ENCODE measurements around the gene VASH1. TPM values are rescaled to one million over a fixed set of nuclear protein-coding genes. Genes with fewer than 3 reads are reported as not detected.

Gene VASH1
- polyA plus RNA-seq, 1 donor (not counting 4 experiments of a cell fraction or from before 2014, with no cell fraction given): 0.12 TPM

DNA sequence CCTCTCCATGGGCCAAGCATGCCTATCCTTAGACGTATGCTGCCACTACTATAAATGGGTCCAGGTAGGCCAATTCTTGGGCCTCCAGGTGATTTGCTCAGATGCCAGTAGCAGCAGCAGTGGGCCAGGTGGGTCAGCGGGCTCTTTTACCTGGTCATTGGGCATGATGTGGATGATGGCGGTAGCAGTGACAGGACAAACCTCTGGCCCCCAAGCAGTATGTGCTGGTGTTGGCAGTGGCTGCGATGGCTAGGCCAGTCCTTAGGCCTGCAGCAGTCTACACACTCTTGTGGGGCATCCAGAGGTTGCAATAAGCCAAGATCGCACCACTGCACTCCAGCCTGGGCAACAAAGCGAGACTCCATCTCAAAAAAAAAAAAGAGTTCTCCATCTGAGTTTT, 19.1 kb upstream of the VASH1 start:
- no peaks in the 10 kb centered on the region for H3K36me3 ChIP-seq (ENCODE audit: control insufficient read depth in 2 of 2, extremely low read depth in 1 of 2, insufficient read depth in 2 of 2, low read length in 2 of 2)
- DNase-seq (ENCODE audit: low read depth, low spot score) (no peak), FAIRE-seq (no peak)
- dilution Hi-C loops (cut with MboI; ENCODE audit: extremely low pct_ligation_motif_present, low sequenced_read_pairs): no loop called here
- no peak for TF ChIP-seq EZH2 (IDR thresholded peaks at IDR 0.05; ENCODE audit: low read length)
- TF ChIP-seq, protein P1, sequence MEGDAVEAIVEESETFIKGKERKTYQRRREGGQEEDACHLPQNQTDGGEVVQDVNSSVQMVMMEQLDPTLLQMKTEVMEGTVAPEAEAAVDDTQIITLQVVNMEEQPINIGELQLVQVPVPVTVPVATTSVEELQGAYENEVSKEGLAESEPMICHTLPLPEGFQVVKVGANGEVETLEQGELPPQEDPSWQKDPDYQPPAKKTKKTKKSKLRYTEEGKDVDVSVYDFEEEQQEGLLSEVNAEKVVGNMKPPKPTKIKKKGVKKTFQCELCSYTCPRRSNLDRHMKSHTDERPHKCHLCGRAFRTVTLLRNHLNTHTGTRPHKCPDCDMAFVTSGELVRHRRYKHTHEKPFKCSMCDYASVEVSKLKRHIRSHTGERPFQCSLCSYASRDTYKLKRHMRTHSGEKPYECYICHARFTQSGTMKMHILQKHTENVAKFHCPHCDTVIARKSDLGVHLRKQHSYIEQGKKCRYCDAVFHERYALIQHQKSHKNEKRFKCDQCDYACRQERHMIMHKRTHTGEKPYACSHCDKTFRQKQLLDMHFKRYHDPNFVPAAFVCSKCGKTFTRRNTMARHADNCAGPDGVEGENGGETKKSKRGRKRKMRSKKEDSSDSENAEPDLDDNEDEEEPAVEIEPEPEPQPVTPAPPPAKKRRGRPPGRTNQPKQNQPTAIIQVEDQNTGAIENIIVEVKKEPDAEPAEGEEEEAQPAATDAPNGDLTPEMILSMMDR (optimal IDR thresholded peaks at IDR 0.05 in 1 of 3, IDR thresholded peaks at IDR 0.05 in 1 of 3, conservative IDR thresholded peaks at IDR 0.05 in 1 of 3; ENCODE audit: extremely low read depth in 1 of 3, insufficient read depth in 2 of 3, low read length in 3 of 3): no peak
- H3K4me1 ChIP-seq (ENCODE audit: control insufficient read depth, extremely low read depth, insufficient read depth, low read length): no peaks in the 10 kb centered on the region
- no peaks in the 10 kb centered on the region for H4K20me1 ChIP-seq (ENCODE audit: control insufficient read depth, extremely low read depth, insufficient read depth, low read length)
- no peak overlapping the region for H3K4me2 ChIP-seq (ENCODE audit: control insufficient read depth, extremely low read depth, insufficient read depth, low read depth, low read length)
- H3K9me3 ChIP-seq (ENCODE audit: control insufficient read depth, low read depth, low read length): no peaks in the 10 kb centered on the region
- no peaks in the 10 kb centered on the region for H3K9me1 ChIP-seq (ENCODE audit: control insufficient read depth, extremely low read depth, insufficient read depth, low read length)
- H3K79me2 ChIP-seq (ENCODE audit: control insufficient read depth, insufficient read depth, low read length): no peaks in the 10 kb centered on the region
- H3K27ac ChIP-seq (ENCODE audit: control insufficient read depth, insufficient read depth, low read length): no peak overlapping the region
- H2AFZ ChIP-seq (ENCODE audit: control insufficient read depth, low read length): no peak overlapping the region
- H3K4me3 ChIP-seq (ENCODE audit: control insufficient read depth in 2 of 3, extremely low read depth in 1 of 3, insufficient read depth in 2 of 3, low read depth in 1 of 3, low read length in 3 of 3): no peak overlapping the region
- H3K27me3 ChIP-seq (ENCODE audit: control insufficient read depth, extremely low read depth, insufficient read depth, low read length): no peaks in the 10 kb centered on the region
- no peak overlapping the region for H3K9ac ChIP-seq (ENCODE audit: control insufficient read depth, extremely low read depth, insufficient read depth, low read length)

DNA sequence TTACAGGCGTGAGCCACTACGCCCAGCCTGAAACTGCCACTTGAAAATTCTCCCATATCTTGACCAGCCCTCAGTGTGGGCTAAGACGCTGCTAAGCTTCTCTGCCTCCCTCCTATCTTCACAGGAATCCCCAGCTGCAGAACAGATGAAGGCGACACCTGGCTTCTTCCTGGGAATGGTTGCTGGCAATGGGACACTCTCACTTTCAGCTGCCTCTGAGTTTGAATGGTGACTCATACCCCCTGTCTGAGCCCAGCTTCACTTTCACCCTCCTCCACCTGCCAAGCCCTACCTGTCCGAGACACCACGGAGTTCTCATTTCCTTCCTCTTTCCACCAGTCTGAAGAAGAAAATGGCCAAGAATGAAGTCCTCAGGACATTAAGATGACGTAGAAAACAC, 18.3 kb upstream of the VASH1 start:
- Histone ChIP-seq H3K4me1 (ENCODE audit: control insufficient read depth, extremely low read depth, insufficient read depth, low read length) (no peaks in the 10 kb centered on the region), H3K9me3 (ENCODE audit: control insufficient read depth, low read depth, low read length) (no peaks in the 10 kb centered on the region), H3K79me2 (ENCODE audit: control insufficient read depth, insufficient read depth, low read length) (no peaks in the 10 kb centered on the region), H3K27me3 (ENCODE audit: control insufficient read depth, extremely low read depth, insufficient read depth, low read length) (no peaks in the 10 kb centered on the region), H3K4me3 (ENCODE audit: control insufficient read depth in 2 of 3, extremely low read depth in 1 of 3, insufficient read depth in 2 of 3, low read depth in 1 of 3, low read length in 3 of 3) (no peak overlapping the region), H3K27ac (ENCODE audit: control insufficient read depth, insufficient read depth, low read length) (no peak overlapping the region), H4K20me1 (ENCODE audit: control insufficient read depth, extremely low read depth, insufficient read depth, low read length) (no peaks in the 10 kb centered on the region), H3K9ac (ENCODE audit: control insufficient read depth, extremely low read depth, insufficient read depth, low read length) (no peak overlapping the region), H3K4me2 (ENCODE audit: control insufficient read depth, extremely low read depth, insufficient read depth, low read depth, low read length) (no peak overlapping the region), H3K9me1 (ENCODE audit: control insufficient read depth, extremely low read depth, insufficient read depth, low read length) (no peaks in the 10 kb centered on the region), H2AFZ (ENCODE audit: control insufficient read depth, low read length) (no peak overlapping the region), H3K36me3 (ENCODE audit: control insufficient read depth in 2 of 2, extremely low read depth in 1 of 2, insufficient read depth in 2 of 2, low read length in 2 of 2) (no peaks in the 10 kb centered on the region)
- FAIRE-seq: no peak
- TF ChIP-seq, protein P1 (optimal IDR thresholded peaks at IDR 0.05 in 1 of 3, IDR thresholded peaks at IDR 0.05 in 1 of 3, conservative IDR thresholded peaks at IDR 0.05 in 1 of 3; ENCODE audit: extremely low read depth in 1 of 3, insufficient read depth in 2 of 3, low read length in 3 of 3): no peak
- TF ChIP-seq EZH2 (IDR thresholded peaks at IDR 0.05; ENCODE audit: low read length): no peak
- no peak for DNase-seq (ENCODE audit: low read depth, low spot score)
- dilution Hi-C loops (cut with MboI; ENCODE audit: extremely low pct_ligation_motif_present, low sequenced_read_pairs): no loop called here

Measured in keratinocyte (primary cell).